Right ventricle myocardium superior (tissue), 1 donor: ENCODE results near the gene DYNLL1. TPM values are rescaled to one million over a fixed set of nuclear protein-coding genes. Genes with fewer than 3 reads are reported as not detected.
"Not testable (repeated sequence)": the region's sequence is repeated elsewhere in the genome, so short reads cannot be mapped to it uniquely, and the experiment has no call there.

Experiments used
- ATAC-seq: fragments of 200-7000 bp; cut with Tn5 transposase; one replicate; pipeline ENCODE4 v1.9.1; 2020; ENCODE audit warnings: mild to moderate bottlenecking; ENCODE audit not compliant: poor library complexity
- DNase-seq: peaks from one replicate; pipeline ENCODE4 v3.0.0-alpha.2; 2020
- intact Hi-C: fragments of 100-400 bp; cut with DNase I; formaldehyde crosslinking; loops from one replicate; pipeline ENCODE4 v1.11.2; 2022
- long read RNA-seq: library from polyadenylated mRNA; unstranded; transcript quantifications from one replicate; pipeline ENCODE4 v2.0.0, GENCODE V29; 2021
- total RNA-seq: library from RNA; stranded (reverse); fragmentation: NEBNext Ultra II Directional; extraction: Animal tissue kit (Norgen Biotek cat#: 25700); gene quantifications from one replicate; pipeline ENCODE4 v1.2.1, GENCODE V29; 2021
- donor health status: DM: no; HTN: yes; CAD: no; lungs with severe emphysema.

DYNLL1 gene
- 154 TPM for total RNA-seq
- long read RNA-seq, transcript DYNLL1-205 (5 exons, 662 nt), result minor isoform, 5 of 30 reads
- long read RNA-seq, transcript DYNLL1-202 (3 exons, 697 nt), result minor isoform, 5 of 30 reads
- long read RNA-seq, transcript DYNLL1-201 (3 exons, 720 nt), result major isoform, 19 of 30 reads
- long read RNA-seq, partial matches to known transcripts, result 1 of 30 reads
- long read RNA-seq, other reads (novel, unspliced or antisense), result 0 of 30 reads

DNA sequence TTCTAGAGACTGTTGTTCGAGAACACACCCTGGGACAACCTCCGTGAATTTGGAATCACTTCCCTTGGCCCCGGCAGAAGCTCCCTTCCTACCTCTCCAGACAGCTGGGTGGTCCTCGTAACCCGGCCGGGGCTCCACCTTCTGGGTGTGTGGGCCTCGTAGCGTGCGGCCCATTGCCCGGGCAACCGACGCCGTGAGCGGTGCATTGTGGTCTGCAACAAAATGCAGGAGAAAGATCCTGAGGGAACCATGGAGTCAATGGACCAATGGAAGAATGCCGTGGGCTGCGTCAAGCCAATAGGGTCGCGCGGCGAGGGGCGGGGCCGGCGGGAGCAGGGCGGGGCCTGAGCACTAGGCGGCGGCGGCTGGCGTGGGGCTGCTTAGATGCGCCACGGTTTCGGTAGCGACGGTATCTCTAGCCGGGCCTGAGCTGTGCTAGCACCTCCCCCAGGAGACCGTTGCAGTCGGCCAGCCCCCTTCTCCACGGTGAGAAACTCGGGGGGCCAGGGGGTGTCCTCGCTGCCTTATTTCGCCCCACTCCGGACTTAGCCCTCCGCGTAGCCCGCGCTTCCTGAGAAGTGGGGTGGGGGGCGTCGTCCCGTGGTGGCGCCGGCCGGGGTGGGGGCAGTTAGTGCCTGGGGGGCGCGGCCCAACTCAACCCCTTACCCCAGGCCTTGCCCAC is at the start of gene DYNLL1:
DYNLL1 (plus strand) TSS at position 383 of the 682 bp plus-strand sequence. CDS start 309 bp downstream, outside the sequence.
- DNase-seq, result peak; percentile 98
- peak; percentile 98 for ATAC-seq
- intact Hi-C loops, result no loop called here

DNA sequence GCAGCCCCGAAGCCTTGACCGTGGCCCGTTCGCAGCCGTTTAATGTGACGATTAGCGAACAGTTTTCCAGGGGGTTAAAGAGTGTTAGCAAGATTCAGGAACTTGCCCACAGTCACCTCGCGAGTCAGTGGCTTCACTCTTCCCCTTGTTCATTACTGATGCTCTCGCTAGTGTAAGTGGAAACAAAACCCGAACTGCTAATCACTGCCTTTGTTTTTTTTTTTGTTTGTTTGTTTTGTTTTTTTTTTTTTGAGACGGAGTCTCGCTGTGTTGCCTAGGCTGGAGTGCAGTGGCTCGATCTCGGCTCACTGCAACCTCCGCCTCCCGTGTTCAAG is 49.1 kb upstream of the DYNLL1 start:
- DNase-seq, intact Hi-C loops, ATAC-seq: not testable (repeated sequence)

DNA sequence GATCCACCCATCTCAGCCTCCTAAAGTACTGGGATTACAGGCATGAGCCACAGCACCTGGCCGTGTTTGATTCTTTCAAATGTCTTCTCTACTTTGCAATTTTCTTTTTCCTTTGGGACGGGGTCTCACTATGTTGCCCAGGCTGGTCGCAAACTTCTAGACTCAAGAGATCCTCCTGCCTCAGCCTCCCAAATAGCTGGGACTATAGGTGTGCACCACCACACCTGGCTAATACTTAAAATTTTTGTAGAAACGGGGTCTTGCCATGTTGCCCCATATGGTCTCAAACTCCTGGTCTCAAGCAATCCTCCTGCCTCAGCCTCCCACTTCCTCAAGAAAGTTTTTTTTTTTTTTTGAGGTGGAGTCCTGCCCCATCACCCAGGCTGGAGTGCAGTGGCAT is 47.9 kb upstream of the DYNLL1 start:
- ATAC-seq (no peak), DNase-seq (no peak)
- intact Hi-C loops, result no loop called here

DNA sequence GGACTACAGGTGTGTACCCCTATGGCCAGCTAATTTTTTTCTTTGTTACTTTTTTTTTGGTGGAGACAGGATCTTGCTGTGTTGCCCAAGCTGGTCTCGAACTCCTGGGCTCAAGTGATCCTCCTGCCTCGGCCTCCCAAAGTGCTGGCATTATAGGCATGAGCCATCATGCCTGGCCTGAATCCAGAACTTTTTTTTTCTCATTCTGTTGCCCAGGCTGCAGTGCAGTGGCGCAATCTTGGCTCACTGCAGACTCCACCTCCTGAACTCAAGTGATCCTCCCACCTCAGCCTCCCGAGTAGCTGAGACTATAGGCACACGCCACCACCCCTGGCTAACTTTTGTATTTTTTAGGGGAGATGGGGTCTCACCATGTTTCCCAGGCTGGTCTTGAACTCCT is 43.4 kb upstream of the DYNLL1 start:
- DNase-seq, intact Hi-C loops, ATAC-seq: not testable (repeated sequence)

DNA sequence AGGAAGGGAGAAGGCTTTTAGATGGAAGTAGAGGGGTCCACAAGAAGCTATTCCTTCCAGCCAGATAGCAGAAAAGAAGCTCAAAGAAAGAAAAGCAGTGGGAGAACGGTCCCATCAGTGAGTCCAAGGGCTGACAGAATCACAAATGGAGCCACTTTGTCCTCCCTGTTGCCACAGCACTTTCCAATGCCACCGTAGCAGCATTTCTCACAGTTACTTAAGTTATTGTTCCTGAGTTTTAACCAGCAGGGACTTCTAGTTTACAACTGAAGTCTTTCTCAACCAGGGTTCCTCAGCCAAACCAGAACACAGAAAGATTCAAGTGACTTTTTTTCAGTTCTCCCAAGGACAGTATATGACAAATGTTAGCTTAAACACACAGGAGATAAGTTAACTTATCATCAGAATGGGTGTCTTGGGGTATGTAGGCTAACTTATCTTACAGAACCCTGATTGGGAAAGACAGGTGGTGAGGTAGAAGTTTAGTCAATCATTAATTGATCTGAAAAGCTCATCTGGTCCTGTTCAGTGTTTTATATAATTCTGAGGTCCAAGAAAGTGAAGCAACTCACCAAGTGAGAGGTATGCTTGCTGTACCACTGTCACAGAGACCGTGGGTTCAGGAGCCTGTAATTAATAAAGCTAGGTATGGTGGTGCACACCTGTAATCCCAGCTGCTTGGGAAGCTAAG is 42.7 kb upstream of the DYNLL1 start:
- DNase-seq (no peak), ATAC-seq (no peak)
- intact Hi-C loops, result no loop called here

DNA sequence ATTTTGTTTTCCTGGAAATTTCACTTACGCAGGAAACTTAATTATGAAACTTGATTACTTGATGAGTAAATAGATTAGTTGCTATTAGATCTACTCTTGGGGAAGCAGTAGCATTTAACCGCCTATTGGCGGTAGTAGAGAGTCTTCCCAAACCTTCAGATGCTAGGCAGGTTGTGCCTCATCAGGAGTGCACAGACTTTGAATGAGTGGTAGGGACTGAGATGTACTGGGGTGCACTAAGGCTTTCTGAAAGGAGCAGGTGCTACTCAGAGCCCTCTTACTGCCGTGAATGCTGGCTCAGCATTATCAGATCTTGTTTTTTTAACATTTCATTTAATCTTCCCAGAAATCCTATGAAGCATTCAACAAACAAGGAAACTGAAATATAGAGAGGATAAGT is 41.9 kb upstream of the DYNLL1 start:
- DNase-seq, result no peak
- ATAC-seq, result no peak
- intact Hi-C loops, result no loop called here

DNA sequence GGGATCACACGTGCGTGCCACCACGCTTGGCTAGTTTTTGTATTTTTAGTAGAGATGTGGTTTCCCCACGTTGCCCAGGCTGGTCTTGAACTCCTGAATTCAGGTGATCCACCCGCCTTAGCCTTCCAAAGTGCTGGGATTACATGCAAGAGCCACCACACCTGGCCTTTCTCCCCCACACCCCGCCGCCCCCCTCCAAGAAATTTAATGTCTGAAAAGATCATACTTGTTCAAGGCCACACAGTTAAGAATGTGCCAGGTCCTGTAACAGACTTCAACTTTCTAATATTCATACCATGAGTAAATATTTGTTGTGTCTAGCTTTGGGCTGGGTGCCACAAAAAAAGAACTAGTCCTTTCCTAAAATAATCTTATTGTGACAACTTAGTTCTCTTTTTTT is 40.6 kb upstream of the DYNLL1 start:
- intact Hi-C loops, result no loop called here
- no peak for DNase-seq
- ATAC-seq, result no peak

DNA sequence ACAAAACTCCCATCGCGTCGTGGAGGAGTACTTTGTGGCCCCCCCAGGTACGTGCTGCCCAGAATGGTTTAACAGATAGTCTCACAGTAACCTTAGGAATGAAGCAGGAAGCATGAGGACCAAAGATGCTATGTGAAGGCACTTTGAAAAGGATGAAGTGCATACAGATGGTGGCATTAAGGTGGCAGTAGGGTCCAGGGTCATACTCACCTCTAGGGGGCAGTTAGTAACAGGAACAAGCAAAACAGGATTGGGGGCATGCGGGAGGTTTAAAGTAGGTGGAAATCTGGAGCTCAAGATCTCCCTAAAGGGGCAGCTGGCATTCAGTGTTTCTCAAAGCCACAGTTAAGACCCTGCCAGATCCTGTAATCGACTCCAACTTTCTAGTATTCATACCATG is 38.8 kb upstream of the DYNLL1 start:
- no peak for ATAC-seq
- no peak for DNase-seq
- intact Hi-C loops, result no loop called here

DNA sequence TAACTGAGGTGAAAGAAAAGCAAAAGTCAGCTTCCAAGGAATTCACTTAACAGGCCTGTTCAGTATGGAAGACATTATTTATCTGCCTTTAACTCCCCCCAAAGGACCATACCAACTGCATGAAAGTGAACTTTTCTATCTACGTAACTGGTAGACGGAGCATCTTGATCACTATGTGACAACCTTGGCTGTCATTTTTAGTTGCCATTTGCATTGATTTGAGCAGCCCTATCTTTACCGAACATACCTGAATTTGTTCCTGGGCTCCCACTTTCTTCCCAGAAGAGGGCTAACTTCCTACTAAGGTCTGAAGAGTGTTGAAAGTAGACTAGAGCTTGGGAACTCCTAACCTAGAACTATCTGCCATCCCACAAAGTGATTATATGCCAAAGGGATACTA is 35.8 kb upstream of the DYNLL1 start:
- ATAC-seq (no peak), DNase-seq (no peak)
- intact Hi-C loops, result no loop called here

DNA sequence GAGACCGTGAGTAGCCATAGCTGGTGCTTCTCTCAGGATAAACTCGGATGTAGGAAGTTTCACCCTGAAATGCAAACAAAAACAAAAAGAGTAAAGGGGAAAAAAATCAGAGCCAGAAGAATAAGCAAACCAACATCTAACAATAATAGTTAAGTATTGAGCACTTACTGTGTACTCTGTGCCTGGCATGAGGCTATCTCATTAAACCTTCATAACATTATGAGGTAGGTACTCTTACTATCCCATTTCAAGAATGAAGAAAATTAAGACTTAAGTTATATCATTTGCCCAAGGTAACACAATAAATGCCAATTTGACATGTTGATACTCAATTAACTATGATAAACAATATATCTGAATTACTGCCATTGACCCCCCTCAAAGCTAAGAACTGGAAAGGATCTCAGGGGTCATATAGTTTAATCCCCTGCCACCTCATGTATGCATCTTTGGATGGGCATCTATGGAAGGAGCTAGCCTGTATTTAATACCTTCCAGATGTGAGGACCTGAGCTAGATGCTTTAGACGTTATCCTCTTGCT is 33.7 kb upstream of the DYNLL1 start:
- DNase-seq (no peak), ATAC-seq (no peak)
- intact Hi-C loops, result no loop called here

DNA sequence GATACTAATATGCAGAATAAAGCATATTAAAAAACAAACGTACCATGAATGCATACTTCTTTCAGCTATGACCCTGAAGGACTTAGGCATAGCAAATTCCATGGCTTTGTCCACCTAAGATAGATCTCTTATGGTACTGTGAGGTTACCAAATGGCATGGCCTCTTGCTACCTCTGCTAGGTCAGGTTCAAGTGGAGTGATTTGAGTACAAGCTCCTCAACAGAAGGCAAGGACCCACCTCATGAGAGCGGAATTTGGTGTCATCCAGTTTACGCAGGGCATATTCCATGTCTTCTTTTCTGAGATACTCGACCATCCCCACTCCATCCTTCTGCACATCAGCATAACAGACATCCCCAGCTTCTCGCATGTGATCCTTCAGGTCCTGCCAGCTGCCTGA is 32.2 kb upstream of the DYNLL1 start:
- no peak for DNase-seq
- ATAC-seq, result no peak
- intact Hi-C loops, result no loop called here

DNA sequence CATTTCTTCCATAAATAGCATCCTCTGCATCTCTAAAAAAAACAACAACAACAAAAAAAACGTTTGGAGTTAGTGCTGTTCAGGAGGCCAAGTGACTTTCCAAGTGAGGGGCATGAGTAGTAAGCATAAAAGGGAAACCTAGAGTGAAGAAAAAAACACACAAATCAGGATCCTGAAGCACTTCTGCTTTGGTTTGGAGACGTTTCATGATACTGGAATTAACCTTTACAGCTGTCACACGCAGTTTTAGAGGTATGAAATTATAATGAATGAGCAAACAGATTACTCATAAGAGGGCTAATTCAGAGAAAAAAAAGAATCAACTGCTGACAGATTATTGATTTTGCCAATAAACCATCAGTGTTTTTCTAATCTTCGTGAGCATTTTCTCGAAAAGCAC is 30.2 kb upstream of the DYNLL1 start:
- ATAC-seq (no peak), DNase-seq (no peak)
- intact Hi-C loops, result no loop called here

DNA sequence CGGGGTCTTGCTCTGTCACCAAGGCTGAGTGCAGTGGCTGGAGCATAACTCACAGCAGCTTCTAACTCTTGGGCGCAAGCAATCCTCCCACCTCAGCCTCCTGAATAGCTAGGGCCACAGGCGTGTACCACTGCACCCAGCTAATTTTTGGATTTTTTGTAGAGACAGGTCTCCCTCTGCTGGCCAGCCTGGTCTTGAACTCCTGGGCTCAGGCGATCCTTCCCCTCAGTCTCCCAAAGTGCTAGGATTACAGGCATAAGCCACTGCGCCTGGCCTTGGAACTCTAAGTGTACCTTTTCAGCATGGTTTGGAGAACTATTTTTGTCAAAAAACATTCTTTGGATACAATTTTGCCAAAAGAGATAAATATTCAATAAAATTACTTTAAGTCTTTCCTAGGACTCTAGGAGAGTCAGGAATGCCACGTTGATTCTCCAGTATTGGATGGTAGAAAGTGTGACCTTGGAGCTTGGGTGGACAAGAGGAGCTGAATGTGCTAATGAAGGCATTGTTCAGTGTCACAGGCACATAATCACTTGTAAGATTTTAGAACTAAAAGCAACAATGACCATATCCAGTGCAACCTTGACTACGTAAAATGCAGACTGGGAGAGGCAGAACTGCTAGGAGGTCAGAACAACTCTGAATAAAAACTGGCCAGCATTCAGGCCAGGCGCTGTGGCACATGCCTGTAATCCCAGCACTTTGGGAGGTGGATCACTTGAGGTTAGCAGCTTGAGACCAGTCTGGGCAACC is 29.2 kb upstream of the DYNLL1 start:
- intact Hi-C loops, result no loop called here
- DNase-seq, result peak; percentile 50
- ATAC-seq, result no peak

DNA sequence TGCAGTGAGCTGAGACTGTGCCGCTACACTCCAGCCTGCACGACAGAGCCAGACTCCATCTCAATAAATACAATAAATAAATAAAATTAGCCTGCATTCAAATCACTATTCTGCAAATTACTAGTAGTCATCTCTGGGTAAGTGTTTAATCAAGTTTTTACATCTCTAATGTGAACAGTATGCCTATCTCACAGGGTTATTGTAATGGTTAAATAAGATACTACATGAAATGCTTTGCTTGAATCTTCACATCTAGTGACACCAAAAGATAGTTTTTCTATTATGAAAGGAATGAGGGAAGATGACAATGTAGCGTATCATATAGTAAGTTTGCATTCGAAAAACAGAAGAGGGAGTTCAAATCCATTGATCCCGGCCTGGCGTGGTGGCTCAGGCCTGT is 28.5 kb upstream of the DYNLL1 start:
- no peak for ATAC-seq
- DNase-seq, result no peak
- intact Hi-C loops, result no loop called here

DNA sequence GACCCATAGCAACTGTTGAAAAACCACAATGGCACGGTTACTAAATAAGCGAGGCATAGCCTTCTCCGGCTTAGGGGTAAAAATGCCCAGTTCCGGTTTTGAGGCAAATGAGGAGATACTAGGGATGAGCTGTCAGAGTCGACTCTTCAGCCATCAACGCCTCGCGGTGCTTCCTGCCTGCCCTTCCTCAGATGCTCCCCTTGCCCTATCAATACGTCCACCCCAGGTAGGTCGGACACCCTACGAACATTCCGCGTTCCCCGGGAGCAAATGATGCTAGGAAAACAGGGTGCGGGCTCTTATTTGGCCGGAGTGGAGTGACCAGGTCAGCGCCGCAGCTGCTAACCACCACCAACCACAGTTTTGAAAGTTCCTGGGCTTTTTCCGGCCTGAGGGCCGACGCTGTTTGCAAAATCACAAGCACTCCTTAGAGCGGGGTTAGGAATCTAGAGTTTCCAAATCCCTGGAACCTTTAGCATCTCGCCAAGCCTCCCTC is 27.5 kb upstream of the DYNLL1 start:
- intact Hi-C loops, result no loop called here
- DNase-seq (peak; percentile 50), ATAC-seq (peak; percentile 9)

DNA sequence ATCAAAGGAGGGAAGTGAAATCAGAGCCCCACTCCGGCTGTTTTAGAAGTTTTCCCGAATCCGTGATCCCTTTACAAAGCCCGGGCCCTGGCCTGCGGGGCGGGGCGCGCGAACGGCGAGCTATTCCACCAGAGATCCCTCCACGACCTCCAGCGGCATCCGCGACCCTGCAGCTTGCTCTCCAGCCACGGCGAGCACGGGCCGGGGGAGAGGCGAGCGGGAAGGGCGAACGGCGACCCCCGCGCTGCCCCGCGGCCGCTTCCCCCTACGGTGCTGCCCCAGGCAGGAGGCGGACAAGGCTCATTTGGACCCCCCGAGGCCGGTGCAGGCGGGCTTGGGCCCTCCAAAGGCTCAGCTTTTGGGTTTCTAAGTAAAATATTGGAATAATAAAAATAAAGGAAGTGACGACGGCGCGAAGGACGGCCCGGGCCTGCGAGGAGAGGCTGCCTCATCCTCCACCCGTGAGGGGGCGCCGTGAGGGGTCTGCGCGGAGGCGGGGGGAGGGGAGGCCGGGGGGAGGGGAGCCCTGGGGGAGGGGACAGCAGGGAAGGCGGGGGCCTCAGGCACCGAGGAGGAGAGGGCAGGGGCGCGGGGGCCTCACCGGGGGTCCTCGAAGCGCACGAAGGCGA is 27.0 kb upstream of the DYNLL1 start:
- peak; percentile 28 for ATAC-seq
- peak; percentile 56 for DNase-seq
- intact Hi-C loops, result no loop called here

DNA sequence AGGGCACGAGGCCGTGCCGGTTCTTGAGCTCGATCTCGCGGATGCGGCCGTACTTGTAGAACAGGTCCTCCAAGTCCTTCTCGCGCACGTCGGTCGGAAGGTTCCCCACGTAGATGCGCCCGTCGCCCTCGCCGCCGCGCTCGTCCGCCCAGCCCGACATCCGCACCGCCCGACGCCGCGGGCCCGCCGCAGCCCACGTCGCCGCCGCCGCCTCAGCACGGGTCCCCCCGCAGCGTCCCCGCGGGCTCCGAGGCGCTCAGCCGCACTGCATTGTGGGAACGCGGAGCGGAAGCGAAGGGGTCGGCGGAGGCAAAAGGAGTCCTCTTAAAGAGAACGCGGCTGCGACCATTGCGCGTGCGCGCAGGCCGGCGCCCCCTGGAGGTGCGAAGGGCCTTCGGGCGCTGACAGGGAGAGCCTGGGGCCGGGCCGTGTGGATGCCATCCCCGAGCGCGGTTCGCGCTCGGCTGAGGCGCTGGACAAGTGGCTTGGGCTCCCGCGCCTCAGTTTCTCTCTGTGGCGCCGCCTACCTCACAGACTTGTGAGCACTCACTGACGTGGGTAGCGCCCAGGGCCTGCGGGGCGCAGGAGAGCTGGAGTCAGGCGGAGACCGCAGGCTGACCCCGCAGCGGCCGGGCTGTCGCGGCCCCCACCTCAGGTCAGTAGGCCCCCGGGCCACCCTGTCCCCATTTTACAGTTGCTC is 26.3 kb upstream of the DYNLL1 start, which contains the start of gene SRSF9:
SRSF9 (minus strand) TSS at position 299 of the 700 bp plus-strand sequence; CDS start at position 160, 139 bp downstream.
- intact Hi-C loops, result no loop called here
- peak; percentile 98 for ATAC-seq
- peak; percentile 98 for DNase-seq
